Neural progenitor cell (in vitro differentiated cells): Measurements from ENCODE around the gene STOM. TPM values are rescaled to one million over a fixed set of nuclear protein-coding genes. Genes with fewer than 3 reads are reported as not detected.
A peak's percentile ranks its signal among the peaks of the same experiment; 100 is the strongest.

Experiments used
- DNase-seq: peaks from one replicate; pipeline ENCODE4 v3.0.0-alpha.2; 2016; ENCODE audit warnings: low spot score
- H2AFZ ChIP-seq: fragments of 200-600 bp; sonication (generic); replicated peaks from 2 replicates; pipeline ENCODE4 v1.6.1; 2016; ENCODE audit warnings: antibody characterized with exemption
- H3F3A ChIP-seq: fragments of 200-600 bp; sonication (generic); 2 replicates; pipeline ENCODE4 v1.6.1; 2016; ENCODE audit warnings: antibody characterized with exemption, low read depth
- H3K27ac ChIP-seq: fragments of 200-600 bp; sonication (generic); 2 replicates; pipeline ENCODE4 v1.5.1; 2016; ENCODE audit warnings: mild to moderate bottlenecking
- H3K27me3 ChIP-seq: fragments of 200-600 bp; sonication (generic); 2 replicates; pipeline ENCODE4 v1.6.1; 2016; ENCODE audit warnings: mild to moderate bottlenecking, moderate library complexity
- H3K36me3 ChIP-seq: fragments of 200-600 bp; sonication (generic); 2 replicates; pipeline ENCODE4 v1.5.1; 2016
- H3K4me1 ChIP-seq: fragments of 200-600 bp; sonication (generic); 2 replicates; pipeline ENCODE4 v1.6.1; 2016; ENCODE audit warnings: mixed run types
- H3K4me2 ChIP-seq: fragments of 200-600 bp; sonication (generic); 2 replicates; pipeline ENCODE4 v1.6.1; 2016
- H3K4me3 ChIP-seq: fragments of 200-600 bp; sonication (generic); 2 replicates; pipeline ENCODE4 v1.5.1; 2016
- H3K79me2 ChIP-seq: fragments of 200-600 bp; sonication (generic); 2 replicates; pipeline ENCODE4 v1.6.1; 2016; ENCODE audit warnings: low read depth
- H3K9ac ChIP-seq: fragments of 200-600 bp; sonication (generic); 2 replicates; pipeline ENCODE4 v1.6.1; 2016
- H3K9me3 ChIP-seq: fragments of 200-600 bp; sonication (generic); 2 replicates; pipeline ENCODE4 v1.5.1; 2016; ENCODE audit warnings: low read depth
- H4K20me1 ChIP-seq: fragments of 200-600 bp; sonication (generic); 2 replicates; pipeline ENCODE4 v1.6.1; 2016; ENCODE audit warnings: low read depth
- H3K27ac Mint-ChIP-seq: 3 replicates; pipeline ENCODE4 v1.8.0; 2021; ENCODE audit warnings: mixed read lengths
- H3K27me3 Mint-ChIP-seq: 2 replicates; pipeline ENCODE4 v1.8.0; 2022; ENCODE audit warnings: low read depth, mild to moderate bottlenecking, inconsistent platforms, moderate library complexity, mixed read lengths; ENCODE audit not compliant: insufficient read depth
- H3K36me3 Mint-ChIP-seq: 3 replicates; pipeline ENCODE4 v1.8.0; 2021; ENCODE audit warnings: mixed read lengths
- H3K4me1 Mint-ChIP-seq: 3 replicates; pipeline ENCODE4 v1.8.0; 2021; ENCODE audit warnings: mixed read lengths
- H3K4me3 Mint-ChIP-seq: 3 replicates; pipeline ENCODE4 v1.8.0; 2021; ENCODE audit warnings: mild to moderate bottlenecking, moderate library complexity, mixed read lengths
- H3K9me3 Mint-ChIP-seq: 3 replicates; pipeline ENCODE4 v1.8.0; 2020; ENCODE audit warnings: mixed read lengths
- CTCF ChIP-seq: fragments of 200-600 bp; sonication (generic); IDR thresholded peaks from 2 replicates; pipeline ENCODE4 v1.5.1; 2017; ENCODE audit warnings: antibody characterized with exemption, mild to moderate bottlenecking
- EZH2 ChIP-seq: fragments of 200-600 bp; sonication (generic); IDR thresholded peaks from 2 replicates; pipeline ENCODE4 v1.6.1; 2017; ENCODE audit warnings: antibody characterized with exemption, mild to moderate bottlenecking, moderate library complexity
- EZH2phosphoT487 ChIP-seq: fragments of 200-600 bp; sonication (generic); IDR thresholded peaks from 2 replicates; pipeline ENCODE4 v1.6.1; 2017; ENCODE audit warnings: antibody characterized with exemption
- total RNA-seq: library from RNA; depleted of rRNA; stranded (reverse); fragments of >200 nt; gene quantifications from 2 replicates; pipeline ENCODE4 v1.2.3, GENCODE V29; 2015; ENCODE audit warnings: low replicate concordance

The STOM gene
- total RNA-seq, 1 donor from 2014 or later: 99.4 TPM

- Histone ChIP-seq H3K4me2 (peak overlapping the region; percentile 83), H3K9me3 (no peaks in the 10 kb centered on the region), H3K36me3 (no peaks in the 10 kb centered on the region), H3K27ac (no peak overlapping the region), H3F3A (peaks cover 34% of the 10 kb centered on the region), H3K27me3 (peaks cover 32% of the 10 kb centered on the region), H3K9ac (no peak overlapping the region), H3K79me2 (no peaks in the 10 kb centered on the region), H2AFZ (no peak overlapping the region), H4K20me1 (peaks cover 28% of the 10 kb centered on the region), H3K4me1 (peaks cover 23% of the 10 kb centered on the region), H3K4me3 (no peak overlapping the region)
- Mint-ChIP-seq H3K9me3 (no peaks in the 10 kb centered on the region), H3K4me1 (peaks cover 42% of the 10 kb centered on the region), H3K27me3 (peaks cover 13% of the 10 kb centered on the region), H3K36me3 (no peaks in the 10 kb centered on the region), H3K27ac (no peak overlapping the region), H3K4me3 (no peak overlapping the region)
- peak; percentile 19 for DNase-seq
- TF ChIP-seq EZH2 (no peak), EZH2phosphoT487 (no peak), CTCF (no peak)
These were observed 72.0 kb downstream of the STOM start for GRCh38 chr9:121298016-121298538.

GRCh38 chr9:121297389-121297788 lies 72.7 kb downstream of the STOM start:
- Mint-ChIP-seq H3K9me3 (no peaks in the 10 kb centered on the region), H3K27me3 (peaks cover 13% of the 10 kb centered on the region), H3K36me3 (no peaks in the 10 kb centered on the region), H3K27ac (no peak overlapping the region), H3K4me3 (no peak overlapping the region), H3K4me1 (peaks cover 42% of the 10 kb centered on the region)
- TF ChIP-seq EZH2 (no peak), CTCF (no peak)
- peaks cover 34% of the 10 kb centered on the region for H3F3A ChIP-seq
- H3K4me1 ChIP-seq: peaks cover 30% of the 10 kb centered on the region
- H2AFZ ChIP-seq: no peak overlapping the region
- no peaks in the 10 kb centered on the region for H3K79me2 ChIP-seq
- no peak overlapping the region for H3K4me3 ChIP-seq
- H3K27me3 ChIP-seq: peaks cover 33% of the 10 kb centered on the region
- H3K9ac ChIP-seq: no peak overlapping the region
- no peak overlapping the region for H3K4me2 ChIP-seq
- no peaks in the 10 kb centered on the region for H3K9me3 ChIP-seq
- H3K27ac ChIP-seq: no peak overlapping the region
- H3K36me3 ChIP-seq: no peaks in the 10 kb centered on the region
- no peak for DNase-seq
- peaks cover 28% of the 10 kb centered on the region for H4K20me1 ChIP-seq

- Histone ChIP-seq H3F3A (peaks cover 34% of the 10 kb centered on the region), H2AFZ (no peak overlapping the region), H3K79me2 (no peaks in the 10 kb centered on the region), H3K4me1 (peaks cover 30% of the 10 kb centered on the region), H3K4me2 (no peak overlapping the region), H3K4me3 (no peak overlapping the region), H3K9ac (no peak overlapping the region), H4K20me1 (peaks cover 28% of the 10 kb centered on the region), H3K36me3 (no peaks in the 10 kb centered on the region), H3K27me3 (peaks cover 24% of the 10 kb centered on the region), H3K9me3 (no peaks in the 10 kb centered on the region), H3K27ac (no peak overlapping the region)
- Mint-ChIP-seq H3K27me3 (peaks cover 13% of the 10 kb centered on the region), H3K4me1 (peaks cover 42% of the 10 kb centered on the region), H3K9me3 (no peaks in the 10 kb centered on the region), H3K27ac (no peak overlapping the region), H3K36me3 (no peaks in the 10 kb centered on the region), H3K4me3 (no peak overlapping the region)
- TF ChIP-seq CTCF (no peak), EZH2phosphoT487 (no peak), EZH2 (no peak)
- DNase-seq: no peak
These were observed 73.6 kb downstream of the STOM start for GRCh38 chr9:121296213-121297127.
